H9 (cell line): ENCODE data around the gene CALHM4. TPM values are rescaled to one million over a fixed set of nuclear protein-coding genes. Genes with fewer than 3 reads are reported as not detected.

Source experiments
- DNase-seq: peaks from one replicate; pipeline ENCODE4 v3.0.0-alpha.2; 2017
- H2AFZ ChIP-seq: one replicate; pipeline ENCODE4 v1.6.1; 2013; ENCODE audit warnings: mild to moderate bottlenecking, low read length, control low read depth, moderate library complexity
- H2AK5ac ChIP-seq: 2 replicates; pipeline ENCODE4 v1.6.1; 2013; ENCODE audit warnings: low read length, control low read depth, mixed read lengths; ENCODE audit not compliant: insufficient read length
- H2BK120ac ChIP-seq: one replicate; pipeline ENCODE4 v1.6.1; 2013; ENCODE audit warnings: low read depth, mild to moderate bottlenecking, low read length, control low read depth, inconsistent platforms; ENCODE audit not compliant: poor library complexity, severe bottlenecking
- H2BK12ac ChIP-seq: 2 replicates; pipeline ENCODE4 v1.6.1; 2013; ENCODE audit warnings: low read length, control low read depth, mixed read lengths, low read depth; ENCODE audit not compliant: insufficient read length
- H2BK15ac ChIP-seq: 2 replicates; pipeline ENCODE4 v1.6.1; 2013; ENCODE audit warnings: low read depth, low read length, control low read depth
- H2BK20ac ChIP-seq: one replicate; pipeline ENCODE4 v1.6.1; 2013; ENCODE audit warnings: low read depth, mild to moderate bottlenecking, low read length, control low read depth, inconsistent platforms; ENCODE audit not compliant: poor library complexity, severe bottlenecking
- H2BK5ac ChIP-seq: 2 replicates; pipeline ENCODE4 v1.6.1; 2013; ENCODE audit warnings: low read length, control low read depth, mixed read lengths; ENCODE audit not compliant: insufficient read length
- H3K14ac ChIP-seq: 2 replicates; pipeline ENCODE4 v1.6.1; 2013; ENCODE audit warnings: low read length, control low read depth; ENCODE audit not compliant: insufficient read depth
- H3K18ac ChIP-seq: 2 replicates; pipeline ENCODE4 v1.6.1; 2013; ENCODE audit warnings: low read depth, mild to moderate bottlenecking, mixed read lengths, low read length, control low read depth; ENCODE audit not compliant: insufficient read length
- H3K23ac ChIP-seq: 2 replicates; pipeline ENCODE4 v1.6.1; 2013; ENCODE audit warnings: low read length, control low read depth, mixed read lengths, low read depth; ENCODE audit not compliant: insufficient read length
- H3K23me2 ChIP-seq: 2 replicates; pipeline ENCODE4 v1.6.1; 2013; ENCODE audit warnings: low read depth, mild to moderate bottlenecking, mixed read lengths, low read length, control low read depth; ENCODE audit not compliant: insufficient read length, poor library complexity, severe bottlenecking
- H3K27ac ChIP-seq: 2 replicates; pipeline ENCODE4 v1.5.1; 2013; ENCODE audit warnings: low read length, control low read depth, mixed read lengths, low read depth; ENCODE audit not compliant: insufficient read length
- H3K27me3 ChIP-seq: 2 replicates; pipeline ENCODE4 v1.6.1; 2013; ENCODE audit warnings: low read length, control low read depth, inconsistent platforms; ENCODE audit not compliant: insufficient read depth
- H3K4ac ChIP-seq: 2 replicates; pipeline ENCODE4 v1.6.1; 2013; ENCODE audit warnings: low read depth, mild to moderate bottlenecking, control low read depth, inconsistent platforms, low read length, moderate library complexity
- H3K4me1 ChIP-seq: 2 replicates; pipeline ENCODE4 v1.6.1; 2013; ENCODE audit warnings: low read length, control low read depth, inconsistent platforms; ENCODE audit not compliant: insufficient read depth
- H3K4me2 ChIP-seq: 2 replicates; pipeline ENCODE4 v1.6.1; 2013; ENCODE audit warnings: low read length, control low read depth, mixed read lengths; ENCODE audit not compliant: insufficient read length, insufficient read depth
- H3K56ac ChIP-seq: 2 replicates; pipeline ENCODE4 v1.6.1; 2013; ENCODE audit warnings: low read depth, mild to moderate bottlenecking, mixed read lengths, low read length, control low read depth; ENCODE audit not compliant: insufficient read length
- H3K79me1 ChIP-seq: 2 replicates; pipeline ENCODE4 v1.6.1; 2013; ENCODE audit warnings: low read depth, mild to moderate bottlenecking, moderate library complexity, low read length, control low read depth, inconsistent platforms; ENCODE audit not compliant: insufficient read depth, poor library complexity, severe bottlenecking
- H3K79me2 ChIP-seq: 2 replicates; pipeline ENCODE4 v1.6.1; 2013; ENCODE audit warnings: low read length, control low read depth, inconsistent platforms; ENCODE audit not compliant: insufficient read depth
- H3K9ac ChIP-seq: 2 replicates; pipeline ENCODE4 v1.6.1; 2013; ENCODE audit warnings: low read length, control low read depth, mixed read lengths; ENCODE audit not compliant: insufficient read length; ENCODE audit errors: extremely low read depth
- H3K9me3 ChIP-seq: one replicate; pipeline ENCODE4 v1.6.1; 2013; ENCODE audit warnings: low read depth, low read length, inconsistent platforms; ENCODE audit not compliant: control insufficient read depth
- H3T11ph ChIP-seq: one replicate; pipeline ENCODE4 v1.6.1; 2013; ENCODE audit warnings: mild to moderate bottlenecking, low read length, control low read depth, inconsistent platforms
- H4K20me1 ChIP-seq: one replicate; pipeline ENCODE4 v1.6.1; 2013; ENCODE audit not compliant: control insufficient read depth, insufficient read length, insufficient read depth
- H4K5ac ChIP-seq: 2 replicates; pipeline ENCODE4 v1.6.1; 2013; ENCODE audit warnings: low read depth, mild to moderate bottlenecking, mixed read lengths, low read length, control low read depth; ENCODE audit not compliant: insufficient read length
- H4K8ac ChIP-seq: replicated peaks from 2 replicates; pipeline ENCODE4 v1.6.1; 2013; ENCODE audit warnings: low read length, control low read depth, mixed read lengths, low read depth; ENCODE audit not compliant: insufficient read length
- H4K91ac ChIP-seq: 2 replicates; pipeline ENCODE4 v1.6.1; 2013; ENCODE audit warnings: low read depth, mild to moderate bottlenecking, moderate library complexity, mixed read lengths, low read length, control low read depth; ENCODE audit not compliant: insufficient read length
- H3K27ac Mint-ChIP-seq, 3 experiments: 2 replicates in 2 of 3; 3 replicates in 1 of 3; pipeline ENCODE4 v1.8.0; 2020 to 2021; ENCODE audit warnings: mixed read lengths in 3 of 3, mild to moderate bottlenecking in 1 of 3, moderate library complexity in 1 of 3
- H3K27me3 Mint-ChIP-seq: 2 replicates; pipeline ENCODE4 v1.8.0; 2021; ENCODE audit warnings: low read depth, mild to moderate bottlenecking, moderate library complexity, mixed read lengths
- H3K36me3 Mint-ChIP-seq, 3 experiments: 2 replicates in 2 of 3; 3 replicates in 1 of 3; pipeline ENCODE4 v1.8.0; 2020 to 2021; ENCODE audit warnings: low read depth in 3 of 3, mixed read lengths in 3 of 3; ENCODE audit not compliant: insufficient read depth in 1 of 3
- H3K4me1 Mint-ChIP-seq, 2 experiments: 2 replicates each; pipeline ENCODE4 v1.8.0; 2020; ENCODE audit warnings: mixed read lengths in 2 of 2
- H3K4me3 Mint-ChIP-seq, 2 experiments: 2 replicates in 1 of 2; 3 replicates in 1 of 2; pipeline ENCODE4 v1.8.0; 2020 to 2021; ENCODE audit warnings: mild to moderate bottlenecking in 2 of 2, mixed read lengths in 2 of 2, moderate library complexity in 1 of 2
- H3K9me3 Mint-ChIP-seq, 2 experiments: 2 replicates in 1 of 2; 3 replicates in 1 of 2; pipeline ENCODE4 v1.8.0; 2020; ENCODE audit warnings: mild to moderate bottlenecking in 2 of 2, mixed read lengths in 2 of 2, moderate library complexity in 1 of 2
- WGBS: extraction: QIAGEN DNeasy Blood & Tissue Kit; methylation state at CpG from one replicate; pipeline ENCODE4 v1.1.7; 2013; ENCODE audit warnings: missing lambda C conversion rate, low lambda C conversion rate, mixed read lengths; ENCODE audit not compliant: insufficient read length; ENCODE audit errors: extremely low coverage; 5-methylcytosine and 5-hydroxymethylcytosine counted together
- total RNA-seq: library from RNA; stranded (reverse); gene quantifications from 2 replicates; pipeline ENCODE4 v1.2.1, GENCODE V29; 2021
- TF ChIP-seq, protein P1 (sequence below): fragments of 200-600 bp; sonication (generic); conservative IDR thresholded peaks from 3 replicates; pipeline ENCODE4 v1.8.0; 2021; ENCODE audit warnings: antibody characterized with exemption, mild to moderate bottlenecking

The CALHM4 gene
- total RNA-seq, 1 experiment from 2014 or later: not detected

GRCh38 chr6:116561377-116562018 is 7.9 kb downstream of the CALHM4 start:
- H3K18ac ChIP-seq: no peak overlapping the region
- no peak overlapping the region for H3K4me2 ChIP-seq
- Mint-ChIP-seq H3K4me1 (peaks cover 3% of the 10 kb centered on the region in 2 experiments; a peak in 2 of 4 replicates), H3K4me3 (peak overlapping the region in 1 of 2 experiments; percentile 17; a peak in 2 of 5 replicates), H3K9me3 (no peaks in the 10 kb centered on the region), H3K27ac (peak overlapping the region in 1 of 3 experiments; percentile 34; a peak in 2 of 7 replicates), H3K27me3 (peaks cover 4% of the 10 kb centered on the region), H3K36me3 (no peaks in the 10 kb centered on the region)
- TF ChIP-seq, protein P1, sequence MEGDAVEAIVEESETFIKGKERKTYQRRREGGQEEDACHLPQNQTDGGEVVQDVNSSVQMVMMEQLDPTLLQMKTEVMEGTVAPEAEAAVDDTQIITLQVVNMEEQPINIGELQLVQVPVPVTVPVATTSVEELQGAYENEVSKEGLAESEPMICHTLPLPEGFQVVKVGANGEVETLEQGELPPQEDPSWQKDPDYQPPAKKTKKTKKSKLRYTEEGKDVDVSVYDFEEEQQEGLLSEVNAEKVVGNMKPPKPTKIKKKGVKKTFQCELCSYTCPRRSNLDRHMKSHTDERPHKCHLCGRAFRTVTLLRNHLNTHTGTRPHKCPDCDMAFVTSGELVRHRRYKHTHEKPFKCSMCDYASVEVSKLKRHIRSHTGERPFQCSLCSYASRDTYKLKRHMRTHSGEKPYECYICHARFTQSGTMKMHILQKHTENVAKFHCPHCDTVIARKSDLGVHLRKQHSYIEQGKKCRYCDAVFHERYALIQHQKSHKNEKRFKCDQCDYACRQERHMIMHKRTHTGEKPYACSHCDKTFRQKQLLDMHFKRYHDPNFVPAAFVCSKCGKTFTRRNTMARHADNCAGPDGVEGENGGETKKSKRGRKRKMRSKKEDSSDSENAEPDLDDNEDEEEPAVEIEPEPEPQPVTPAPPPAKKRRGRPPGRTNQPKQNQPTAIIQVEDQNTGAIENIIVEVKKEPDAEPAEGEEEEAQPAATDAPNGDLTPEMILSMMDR: peak; percentile 92
- H3K14ac ChIP-seq: no peak overlapping the region
- DNase-seq: peak; percentile 68
- no peaks in the 10 kb centered on the region for H3K4me1 ChIP-seq
- H3K23me2 ChIP-seq: no peaks in the 10 kb centered on the region
- H4K8ac ChIP-seq: no peak overlapping the region
- no peaks in the 10 kb centered on the region for H3K79me2 ChIP-seq
- H3K4ac ChIP-seq: no peak overlapping the region
- H3K9me3 ChIP-seq: no peaks in the 10 kb centered on the region
- H4K5ac ChIP-seq: no peak overlapping the region
- no peak overlapping the region for H2BK15ac ChIP-seq
- no peak overlapping the region for H2AK5ac ChIP-seq
- H4K91ac ChIP-seq: no peak overlapping the region
- H2AFZ ChIP-seq: no peak overlapping the region
- H3K23ac ChIP-seq: no peak overlapping the region
- H2BK120ac ChIP-seq: no peak overlapping the region
- H2BK5ac ChIP-seq: no peak overlapping the region
- H3K79me1 ChIP-seq: no peaks in the 10 kb centered on the region
- no peak overlapping the region for H3T11ph ChIP-seq
- WGBS: no CpG with 5 or more reads among the region's 9 CpGs
- H3K27ac ChIP-seq: no peak overlapping the region
- H2BK12ac ChIP-seq: no peak overlapping the region
- no peaks in the 10 kb centered on the region for H3K27me3 ChIP-seq
- H2BK20ac ChIP-seq: no peak overlapping the region
- no peaks in the 10 kb centered on the region for H4K20me1 ChIP-seq
- H3K56ac ChIP-seq: no peak overlapping the region
- no peak overlapping the region for H3K9ac ChIP-seq
